SU-DHL-6 (cell line): Measurements from ENCODE around the gene DRC7.

ENCODE experiments used
- H2AFZ ChIP-seq: fragments of 200-600 bp; sonication (generic); 2 replicates; pipeline ENCODE4 v1.6.1; 2014; ENCODE audit warnings: low read depth, mild to moderate bottlenecking, moderate library complexity, mixed read lengths, antibody characterized with exemption, low read length; ENCODE audit not compliant: severe bottlenecking
- H3F3A ChIP-seq: fragments of 200-600 bp; shearing (Covaris generic); 2 replicates; pipeline ENCODE4 v1.6.0; 2016; ENCODE audit warnings: antibody characterized with exemption, mild to moderate bottlenecking; ENCODE audit not compliant: insufficient read depth
- H3K27ac ChIP-seq: fragments of 200-600 bp; sonication (generic); 2 replicates; pipeline ENCODE4 v1.5.1; 2016; ENCODE audit warnings: low read depth, mild to moderate bottlenecking, low read length, moderate library complexity, mixed read lengths
- H3K27me3 ChIP-seq: fragments of 200-600 bp; sonication (generic), shearing (Covaris generic); 2 replicates; pipeline ENCODE4 v1.6.0; 2014; ENCODE audit warnings: mild to moderate bottlenecking, low read length
- H3K36me3 ChIP-seq: fragments of 200-600 bp; sonication (generic); 2 replicates; pipeline ENCODE4 v1.6.1; 2014; ENCODE audit warnings: mild to moderate bottlenecking, low read length, mixed read lengths
- H3K4me2 ChIP-seq: fragments of 300-600, 200-600 bp; shearing (Covaris generic), sonication (generic); 2 replicates; pipeline ENCODE4 v1.6.0; 2014; ENCODE audit warnings: low read length, low read depth, mild to moderate bottlenecking; ENCODE audit not compliant: poor library complexity, severe bottlenecking
- H3K4me3 ChIP-seq: fragments of 200-600 bp; sonication (generic); 2 replicates; pipeline ENCODE4 v1.5.1; 2014; ENCODE audit warnings: antibody characterized with exemption, low read length, mild to moderate bottlenecking, mixed read lengths; ENCODE audit not compliant: insufficient read depth, poor library complexity, severe bottlenecking
- H3K79me2 ChIP-seq: fragments of 200-600 bp; sonication (generic); 2 replicates; pipeline ENCODE4 v1.6.1; 2014; ENCODE audit warnings: mild to moderate bottlenecking, low read length, moderate library complexity; ENCODE audit not compliant: insufficient read depth
- H3K9ac ChIP-seq: fragments of 200-600 bp; sonication (generic); 2 replicates; pipeline ENCODE4 v1.7.0; 2014; ENCODE audit warnings: mild to moderate bottlenecking, low read length
- H3K9me2 ChIP-seq: fragments of 200-600 bp; sonication (generic); replicated peaks from 2 replicates; pipeline ENCODE4 v1.6.1; 2014; ENCODE audit warnings: low read length; ENCODE audit not compliant: insufficient read depth
- H3K9me3 ChIP-seq: fragments of 200-600 bp; sonication (generic); 2 replicates; pipeline ENCODE4 v1.6.1; 2014; ENCODE audit warnings: low read length, mixed read lengths; ENCODE audit not compliant: insufficient read depth
- H4K20me1 ChIP-seq: fragments of 200-600 bp; sonication (generic); 2 replicates; pipeline ENCODE4 v1.6.1; 2014; ENCODE audit warnings: low read depth, mild to moderate bottlenecking, antibody characterized with exemption, low read length, moderate library complexity, mixed read lengths
- CTCF ChIP-seq: fragments of 200-600 bp; sonication (generic); IDR thresholded peaks from one replicate; pipeline ENCODE4 v1.5.1; 2017; ENCODE audit warnings: antibody characterized with exemption, mild to moderate bottlenecking, low read length, moderate library complexity; ENCODE audit not compliant: insufficient read depth, poor library complexity, severe bottlenecking
- EZH2phosphoT487 ChIP-seq: fragments of 200-600 bp; sonication (generic), shearing (Covaris generic); conservative IDR thresholded peaks from 2 replicates; pipeline ENCODE4 v1.6.1; 2018; ENCODE audit warnings: mild to moderate bottlenecking, antibody characterized with exemption, low read length, moderate library complexity, mixed read lengths

The DRC7 gene

GRCh38 chr16:57730771-57731730, 36.4 kb downstream of the DRC7 start:
- H3F3A ChIP-seq = no peaks in the 10 kb centered on the region
- TF ChIP-seq EZH2phosphoT487 = no peak
- no peak for TF ChIP-seq CTCF
- H3K36me3 ChIP-seq = no peaks in the 10 kb centered on the region
- H3K79me2 ChIP-seq = no peaks in the 10 kb centered on the region
- no peak overlapping the region for H3K4me3 ChIP-seq
- no peaks in the 10 kb centered on the region for H3K27me3 ChIP-seq
- H3K9me3 ChIP-seq = peaks cover 8% of the 10 kb centered on the region; the same call in 1 of the 2 replicates
- H3K4me2 ChIP-seq = no peak overlapping the region
- no peaks in the 10 kb centered on the region for H4K20me1 ChIP-seq
- H3K9me2 ChIP-seq = no peaks in the 10 kb centered on the region
- H3K27ac ChIP-seq = no peak overlapping the region
- H2AFZ ChIP-seq = no peak overlapping the region
- H3K9ac ChIP-seq = no peak overlapping the region

- Histone ChIP-seq H3K4me2 (no peak overlapping the region), H3K27me3 (no peaks in the 10 kb centered on the region), H3K9me2 (no peaks in the 10 kb centered on the region), H4K20me1 (no peaks in the 10 kb centered on the region), H3F3A (no peaks in the 10 kb centered on the region), H3K79me2 (no peaks in the 10 kb centered on the region), H3K9ac (no peak overlapping the region), H3K9me3 (peaks cover 8% of the 10 kb centered on the region; the same call in 1 of the 2 replicates), H2AFZ (no peak overlapping the region), H3K4me3 (no peak overlapping the region), H3K36me3 (no peaks in the 10 kb centered on the region), H3K27ac (no peak overlapping the region)
- TF ChIP-seq EZH2phosphoT487 = no peak
These were observed 37.4 kb downstream of the DRC7 start for GRCh38 chr16:57732037-57732436.

- H3K9me3 ChIP-seq = peaks cover 8% of the 10 kb centered on the region; the same call in 1 of the 2 replicates
- no peak overlapping the region for H3K4me2 ChIP-seq
- no peaks in the 10 kb centered on the region for H3F3A ChIP-seq
- H3K27ac ChIP-seq = no peak overlapping the region
- no peaks in the 10 kb centered on the region for H3K27me3 ChIP-seq
- H2AFZ ChIP-seq = no peak overlapping the region
- H3K79me2 ChIP-seq = no peaks in the 10 kb centered on the region
- TF ChIP-seq EZH2phosphoT487 (no peak), CTCF (no peak)
- no peak overlapping the region for H3K4me3 ChIP-seq
- no peaks in the 10 kb centered on the region for H3K36me3 ChIP-seq
- no peaks in the 10 kb centered on the region for H4K20me1 ChIP-seq
- H3K9ac ChIP-seq = no peak overlapping the region
- H3K9me2 ChIP-seq = no peaks in the 10 kb centered on the region
These were observed 38.1 kb downstream of the DRC7 start for GRCh38 chr16:57732714-57733113.
